AG09319 (cell line): ENCODE results near the gene CCDC112.
"Not testable (repeated sequence)": the region's sequence is repeated elsewhere in the genome, so short reads cannot be mapped to it uniquely, and the experiment has no call there.

Source experiments
- DNase-seq: peaks from one replicate; pipeline ENCODE4 v3.0.0-alpha.2; 2010; ENCODE audit warnings: low read depth; ENCODE audit errors: extremely low read depth
- TF ChIP-seq, protein P1 (sequence below): IDR thresholded peaks from 2 replicates; pipeline ENCODE4 v1.5.1; 2011; ENCODE audit warnings: low read depth, mild to moderate bottlenecking, inconsistent platforms, low read length, moderate library complexity

The CCDC112 gene

DNA sequence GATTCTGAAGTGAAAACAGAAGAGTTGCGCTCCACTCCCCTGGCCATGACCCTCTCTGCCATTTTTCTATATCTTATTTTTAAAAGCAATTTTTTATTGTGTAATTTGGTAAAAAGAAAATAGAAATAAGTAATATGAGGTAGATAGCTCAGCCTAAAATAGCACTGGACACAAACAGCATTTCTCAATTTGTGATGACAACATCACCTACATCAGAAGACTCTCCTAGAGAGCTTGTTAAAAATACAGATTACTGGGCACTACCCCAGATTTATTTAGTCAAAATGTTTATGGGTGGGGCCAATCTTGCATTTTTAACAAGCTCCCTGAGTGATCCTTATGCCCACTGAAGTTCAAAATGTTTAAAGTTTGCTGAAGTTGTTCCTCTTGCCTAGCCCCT is 40.5 kb upstream of the CCDC112 start:
- no peak for DNase-seq
- TF ChIP-seq, protein P1, sequence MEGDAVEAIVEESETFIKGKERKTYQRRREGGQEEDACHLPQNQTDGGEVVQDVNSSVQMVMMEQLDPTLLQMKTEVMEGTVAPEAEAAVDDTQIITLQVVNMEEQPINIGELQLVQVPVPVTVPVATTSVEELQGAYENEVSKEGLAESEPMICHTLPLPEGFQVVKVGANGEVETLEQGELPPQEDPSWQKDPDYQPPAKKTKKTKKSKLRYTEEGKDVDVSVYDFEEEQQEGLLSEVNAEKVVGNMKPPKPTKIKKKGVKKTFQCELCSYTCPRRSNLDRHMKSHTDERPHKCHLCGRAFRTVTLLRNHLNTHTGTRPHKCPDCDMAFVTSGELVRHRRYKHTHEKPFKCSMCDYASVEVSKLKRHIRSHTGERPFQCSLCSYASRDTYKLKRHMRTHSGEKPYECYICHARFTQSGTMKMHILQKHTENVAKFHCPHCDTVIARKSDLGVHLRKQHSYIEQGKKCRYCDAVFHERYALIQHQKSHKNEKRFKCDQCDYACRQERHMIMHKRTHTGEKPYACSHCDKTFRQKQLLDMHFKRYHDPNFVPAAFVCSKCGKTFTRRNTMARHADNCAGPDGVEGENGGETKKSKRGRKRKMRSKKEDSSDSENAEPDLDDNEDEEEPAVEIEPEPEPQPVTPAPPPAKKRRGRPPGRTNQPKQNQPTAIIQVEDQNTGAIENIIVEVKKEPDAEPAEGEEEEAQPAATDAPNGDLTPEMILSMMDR, result no peak

DNA sequence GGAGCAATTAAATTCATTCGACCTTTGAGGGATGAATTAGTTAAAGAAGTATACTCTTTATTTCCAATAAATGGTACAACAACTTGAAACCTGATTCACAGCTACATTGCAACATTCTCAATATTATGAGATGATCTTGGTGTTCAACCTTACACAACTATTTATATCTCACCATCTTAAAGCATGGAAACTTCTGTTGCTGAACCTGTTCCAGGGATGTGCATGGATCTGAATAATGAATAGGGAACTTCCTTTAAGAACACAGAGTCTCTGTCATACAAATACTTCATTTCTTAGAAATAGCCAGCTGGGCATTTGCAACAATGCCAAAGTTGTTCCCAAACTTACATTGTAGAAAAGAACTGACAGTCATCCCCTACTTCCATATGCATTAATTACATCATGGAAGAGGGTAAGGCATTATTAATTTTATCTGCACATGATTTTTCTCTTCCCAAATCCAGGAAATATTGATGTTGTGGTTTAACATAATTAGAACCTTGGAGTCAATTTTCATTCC is 39.8 kb upstream of the CCDC112 start:
- no peak for DNase-seq
- TF ChIP-seq, protein P1, result no peak

DNA sequence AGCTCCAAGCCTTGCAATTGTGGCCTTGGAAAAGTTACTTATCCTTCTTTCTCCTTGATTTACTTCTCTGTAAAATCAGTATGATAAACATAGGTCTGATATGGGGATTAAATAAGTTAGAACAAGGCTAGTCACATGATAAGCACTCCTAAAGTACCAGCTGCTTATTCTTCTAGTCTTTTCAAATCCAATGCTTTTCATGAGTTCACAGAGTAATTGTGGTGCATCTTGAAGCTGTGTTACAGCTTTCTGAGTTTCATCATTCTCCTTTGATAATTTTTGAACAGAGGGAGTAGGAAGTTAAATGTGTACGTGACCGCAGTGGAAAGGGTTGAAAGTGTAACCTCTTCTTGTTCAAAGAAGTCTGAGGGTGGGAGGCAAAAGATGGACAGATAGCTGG is 38.8 kb upstream of the CCDC112 start:
- TF ChIP-seq, protein P1, result no peak
- no peak for DNase-seq

DNA sequence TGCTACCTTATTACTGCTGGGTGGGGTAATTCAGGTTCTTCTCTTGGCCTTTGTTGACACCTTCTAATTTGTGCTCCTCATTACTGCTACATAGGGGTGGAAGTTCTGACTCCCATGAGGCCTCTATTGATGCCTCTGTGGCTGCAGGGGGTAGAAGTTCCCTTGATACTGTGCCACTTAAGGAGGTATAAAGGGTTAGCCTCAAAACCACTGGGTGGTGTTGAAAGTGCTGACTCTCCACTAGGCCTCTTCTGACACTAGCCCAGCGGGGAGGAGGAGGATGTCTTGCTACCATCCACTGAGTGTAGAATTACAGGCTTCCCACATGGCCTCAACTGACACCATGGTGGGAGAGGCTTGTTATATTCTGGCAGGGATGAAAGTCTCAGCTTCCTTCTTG is 36.7 kb upstream of the CCDC112 start:
- TF ChIP-seq, protein P1, result no peak
- no peak for DNase-seq

DNA sequence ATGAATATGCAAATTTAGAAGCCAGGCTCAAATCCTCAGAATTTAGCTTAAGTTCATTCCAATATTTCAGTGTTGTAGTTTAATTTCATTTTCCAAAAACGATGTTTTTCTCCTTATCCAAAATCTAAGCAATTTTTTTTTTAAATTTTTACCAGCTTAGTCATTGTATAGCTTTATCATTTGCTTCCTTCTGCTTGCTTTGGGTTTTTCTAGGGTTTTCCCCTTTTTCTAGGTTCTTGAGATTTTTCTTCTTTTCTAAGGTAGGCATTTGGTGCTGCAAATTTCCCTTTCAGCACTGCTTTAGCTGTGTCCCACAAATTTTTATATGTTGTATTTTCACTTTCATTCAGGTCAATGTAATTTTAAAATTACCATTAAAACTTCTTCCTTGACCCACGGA is 34.4 kb upstream of the CCDC112 start:
- DNase-seq, result no peak
- TF ChIP-seq, protein P1, result no peak

DNA sequence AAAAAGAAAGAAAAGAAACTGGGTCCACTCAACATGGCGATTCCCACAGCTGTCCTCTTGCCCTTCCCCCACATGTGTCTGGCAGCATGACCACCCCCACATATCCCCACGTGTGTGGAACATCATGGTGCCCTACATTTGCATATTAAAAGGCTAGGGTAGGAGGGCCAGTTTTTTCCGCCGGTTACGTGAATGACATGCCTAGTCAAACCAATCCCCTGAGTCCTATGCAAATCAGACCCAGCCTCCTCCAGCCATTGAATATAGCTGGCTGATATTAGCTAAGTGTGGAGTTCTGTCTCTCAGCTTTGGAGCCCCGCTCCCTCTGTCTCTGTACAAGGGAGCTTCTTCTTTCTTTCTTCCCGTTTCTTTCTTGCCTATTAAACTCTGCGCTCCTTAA is 33.0 kb upstream of the CCDC112 start:
- TF ChIP-seq, protein P1, result no peak
- no peak for DNase-seq

DNA sequence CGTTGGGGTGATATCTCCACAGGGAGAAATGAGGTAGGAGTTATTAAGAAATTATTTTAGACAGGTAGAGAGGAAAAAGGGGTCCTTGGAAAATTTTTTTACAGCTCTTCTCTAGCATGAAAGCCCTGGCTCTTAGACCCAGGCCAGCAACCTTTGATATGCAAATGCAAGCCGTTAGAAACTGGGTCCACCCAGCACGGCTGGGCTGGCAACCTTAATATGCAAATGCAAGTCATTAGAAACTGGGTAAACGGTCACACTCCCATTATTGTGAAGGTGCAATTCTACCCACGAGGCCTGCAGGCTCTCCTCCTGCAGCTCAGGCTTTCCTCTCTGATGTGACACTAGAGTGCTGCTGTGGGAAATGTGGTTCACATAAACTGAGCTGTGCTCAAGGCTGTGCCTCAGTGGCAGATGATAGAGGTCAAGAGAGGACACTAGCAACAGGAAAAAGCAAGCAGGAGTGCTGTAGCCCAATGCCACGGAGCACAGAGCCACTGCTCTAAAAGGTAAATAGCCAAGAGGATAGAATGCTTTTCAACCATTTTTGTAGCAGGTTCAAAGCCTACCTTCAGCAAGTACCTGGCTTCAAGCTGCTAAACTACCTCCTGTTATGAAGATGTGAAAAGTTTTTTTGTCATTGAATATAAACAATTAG is 32.3 kb upstream of the CCDC112 start:
- DNase-seq, result not testable (repeated sequence)
